T-helper 2 cell treated with Interferon-gamma antibody and Interleukin-4, amounts not matched to agents 5 μg/mL and 100 μg/mL, for 36 hours (primary cell): ENCODE results near the gene ATXN10.

Experiments
- DNase-seq: peaks from one replicate; pipeline ENCODE4 v3.0.0; 2021; ENCODE audit warnings: low spot score
- H3K27ac Mint-ChIP-seq: one replicate; pipeline ENCODE4 v1.8.0; 2021; ENCODE audit warnings: mild to moderate bottlenecking, mixed read lengths
- H3K27me3 Mint-ChIP-seq: one replicate; pipeline ENCODE4 v1.8.0; 2021; ENCODE audit warnings: low read depth, mixed read lengths
- H3K36me3 Mint-ChIP-seq: one replicate; pipeline ENCODE4 v1.8.0; 2021; ENCODE audit warnings: low read depth, mixed read lengths
- H3K4me1 Mint-ChIP-seq: one replicate; pipeline ENCODE4 v1.8.0; 2021; ENCODE audit warnings: low read depth, mixed read lengths
- H3K4me3 Mint-ChIP-seq: one replicate; pipeline ENCODE4 v1.8.0; 2022; ENCODE audit warnings: mild to moderate bottlenecking, moderate library complexity, mixed read lengths
- H3K9me3 Mint-ChIP-seq: one replicate; pipeline ENCODE4 v1.8.0; 2021; ENCODE audit warnings: mixed read lengths

The ATXN10 gene

DNA sequence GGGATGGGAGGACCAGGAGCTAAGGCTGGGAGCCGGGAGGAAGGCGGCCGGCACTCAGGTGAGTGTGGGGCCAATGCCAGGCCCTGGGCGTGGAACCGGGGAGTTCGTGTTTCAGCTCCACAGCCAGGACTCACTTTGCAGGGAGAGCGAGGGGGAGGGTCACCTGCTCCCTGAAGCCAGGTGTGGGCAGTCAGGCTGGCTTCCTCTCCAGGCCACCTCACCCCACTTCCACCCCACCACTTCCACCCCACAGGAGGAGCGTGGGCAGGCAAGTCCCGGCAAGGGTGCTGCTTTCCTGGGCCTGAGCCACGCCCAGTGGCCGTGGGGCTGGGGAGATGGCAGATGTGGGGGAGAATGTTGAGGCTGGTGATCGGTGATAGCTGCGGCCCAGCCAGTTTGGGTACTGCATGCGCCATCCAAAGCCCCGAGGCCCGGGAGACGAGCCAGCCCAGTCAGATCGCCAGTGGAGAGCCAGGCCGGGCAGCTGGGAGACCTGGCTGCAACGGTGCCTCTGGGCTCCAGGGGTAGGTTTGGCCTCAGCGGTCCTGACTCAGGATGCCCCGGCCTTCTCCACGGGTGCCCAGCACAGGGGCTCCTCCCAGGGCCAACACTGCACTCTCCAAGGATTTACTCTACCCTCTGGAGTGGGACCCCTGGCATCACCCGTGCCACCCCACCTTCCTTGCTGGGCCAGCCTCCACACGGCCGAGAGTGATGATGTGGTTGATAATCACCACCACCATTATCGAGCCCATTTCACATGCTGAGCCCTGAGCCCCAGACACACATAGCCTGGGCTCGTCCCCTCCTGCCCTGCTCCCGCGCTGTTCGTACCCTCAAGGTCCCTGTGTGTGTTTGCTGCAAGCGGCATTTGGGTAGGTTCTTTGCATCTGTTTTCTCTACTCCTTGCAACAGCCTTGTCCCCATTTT, 211.5 kb downstream of the ATXN10 start:
- Mint-ChIP-seq H3K9me3 (no peaks in the 10 kb centered on the region), H3K4me1 (no peaks in the 10 kb centered on the region), H3K4me3 (no peak overlapping the region), H3K27me3 (peaks cover 27% of the 10 kb centered on the region), H3K36me3 (no peaks in the 10 kb centered on the region), H3K27ac (no peak overlapping the region)
- no peak for DNase-seq

DNA sequence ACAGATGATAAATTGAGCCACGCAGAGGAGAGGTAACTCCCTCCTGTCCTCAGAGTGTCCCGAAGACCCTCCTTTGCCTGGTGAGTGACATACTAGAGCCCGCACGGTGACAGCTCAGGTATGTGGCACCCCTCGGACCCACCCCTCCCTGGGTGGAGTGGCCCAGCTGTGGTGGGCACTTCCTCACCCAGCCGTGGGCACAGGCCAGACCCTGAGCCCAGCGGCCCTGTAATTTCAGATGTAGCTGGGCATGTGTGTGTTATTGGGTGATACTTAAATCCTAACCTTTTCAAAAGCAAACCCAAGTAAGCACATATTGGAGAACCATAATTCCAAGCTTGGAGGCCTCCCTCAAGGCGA, 212.2 kb downstream of the ATXN10 start:
- Mint-ChIP-seq H3K27me3 (peaks cover 21% of the 10 kb centered on the region), H3K4me1 (no peaks in the 10 kb centered on the region), H3K9me3 (no peaks in the 10 kb centered on the region)

DNA sequence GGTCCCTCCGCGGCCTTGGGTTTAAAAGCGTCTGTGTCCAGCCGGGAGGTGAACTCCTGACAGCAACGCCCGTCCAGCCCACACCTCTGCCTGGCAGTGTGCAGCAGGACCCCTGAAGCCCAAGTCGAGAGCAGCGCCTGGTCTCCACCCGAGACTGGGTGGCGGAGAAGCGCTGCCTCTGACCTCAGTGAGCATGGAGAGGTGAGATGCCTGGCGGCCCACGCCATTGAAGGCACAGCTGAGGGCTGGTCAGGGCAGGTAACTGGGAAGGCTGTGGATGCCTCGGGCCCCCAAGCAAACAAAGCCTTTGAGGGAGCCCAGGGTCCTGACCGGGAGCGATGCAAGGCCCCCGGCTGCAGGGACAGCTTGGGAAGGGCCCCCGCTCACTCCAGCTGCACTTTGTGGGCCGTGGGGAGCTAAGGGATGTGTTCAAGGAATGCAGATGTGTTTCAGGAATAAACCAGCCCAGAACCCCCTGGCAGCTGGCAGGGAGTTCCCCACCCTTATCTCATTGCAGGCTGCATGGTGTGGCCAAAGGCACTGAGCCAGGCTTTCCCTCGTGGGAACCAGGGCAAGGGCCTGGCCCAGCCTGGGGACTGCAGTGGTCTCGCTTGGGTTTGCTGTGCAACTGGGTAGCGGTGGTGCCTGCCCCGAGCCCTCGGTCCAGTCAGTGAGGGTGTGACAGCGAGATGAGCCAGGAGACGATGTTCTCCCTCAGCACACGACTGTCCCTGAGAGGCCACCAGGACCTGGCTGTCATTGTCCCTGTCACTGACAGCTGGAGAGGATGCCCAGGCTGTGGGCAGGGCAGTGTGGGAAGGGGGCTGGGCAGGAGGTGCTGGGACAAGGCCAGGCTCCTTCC, 212.8 kb downstream of the ATXN10 start:
- Mint-ChIP-seq H3K4me3 (no peak overlapping the region), H3K36me3 (no peaks in the 10 kb centered on the region), H3K9me3 (no peaks in the 10 kb centered on the region), H3K27ac (no peak overlapping the region), H3K4me1 (no peaks in the 10 kb centered on the region), H3K27me3 (peaks cover 17% of the 10 kb centered on the region)
- DNase-seq, result no peak

More for the DNA sequence above, 212.2 kb downstream of the ATXN10 start:
- no peak for DNase-seq
- Mint-ChIP-seq H3K4me3 (no peak overlapping the region), H3K36me3 (no peaks in the 10 kb centered on the region), H3K27ac (no peak overlapping the region)

DNA sequence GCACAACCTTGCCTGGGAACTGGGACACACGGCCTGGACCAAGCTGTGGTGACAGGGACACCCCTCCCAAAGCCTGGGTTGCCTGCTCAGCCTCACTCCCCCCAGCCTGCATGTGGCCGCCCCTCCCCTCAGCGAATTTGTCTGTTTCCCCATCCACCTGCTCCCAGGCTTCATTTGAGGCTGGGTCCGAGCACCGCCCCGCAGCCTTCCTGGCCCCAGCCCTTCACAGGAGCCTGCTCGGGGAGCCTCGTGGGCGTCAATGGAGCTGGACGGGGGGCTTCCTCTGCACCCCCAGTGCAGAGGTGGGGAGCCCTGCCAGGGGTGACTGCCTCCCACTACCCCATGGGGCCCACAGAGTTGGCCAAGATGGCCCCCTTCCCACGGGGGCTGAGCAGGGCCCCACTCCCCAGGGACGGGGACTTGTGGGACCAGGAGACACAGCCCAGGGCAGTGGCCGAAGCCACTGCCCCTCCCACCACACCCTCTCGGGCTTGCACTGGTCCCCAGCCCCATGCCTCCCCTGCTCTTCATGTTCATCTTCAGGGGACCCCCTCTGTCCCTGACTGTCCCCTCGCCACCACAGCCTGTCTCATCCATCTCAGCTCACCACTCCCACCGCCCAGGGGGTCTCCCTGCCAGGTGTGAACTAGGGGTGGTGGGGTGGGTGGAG, 213.7 kb downstream of the ATXN10 start:
- no peaks in the 10 kb centered on the region for H3K36me3 Mint-ChIP-seq
- DNase-seq, result no peak
- peaks cover 9% of the 10 kb centered on the region for H3K27me3 Mint-ChIP-seq
- no peaks in the 10 kb centered on the region for H3K4me1 Mint-ChIP-seq
- no peaks in the 10 kb centered on the region for H3K9me3 Mint-ChIP-seq
- no peak overlapping the region for H3K27ac Mint-ChIP-seq
- no peak overlapping the region for H3K4me3 Mint-ChIP-seq

DNA sequence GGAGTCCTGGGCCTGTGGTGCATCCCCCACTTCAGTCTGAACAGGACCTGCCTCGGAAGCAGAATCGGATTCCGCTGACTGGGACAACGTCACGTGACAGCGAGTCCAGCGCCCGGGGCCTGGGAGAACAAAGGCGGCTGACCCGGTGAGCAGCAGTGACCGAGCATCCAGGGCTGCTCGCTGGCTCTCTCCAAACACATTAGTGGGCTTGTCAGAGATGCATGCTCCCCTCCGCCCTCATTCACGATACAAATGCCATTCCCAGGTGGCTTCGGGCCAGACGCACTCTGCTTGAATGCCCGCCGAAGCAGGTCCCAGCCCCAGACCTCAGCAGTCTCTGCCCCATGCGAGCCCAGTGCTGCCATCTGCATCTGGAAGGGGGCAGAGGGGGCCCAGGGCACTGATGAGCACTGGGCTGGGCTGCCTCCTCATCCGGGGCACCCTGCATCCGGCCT, 214.3 kb downstream of the ATXN10 start:
- peaks cover 4% of the 10 kb centered on the region for H3K27me3 Mint-ChIP-seq
- no peaks in the 10 kb centered on the region for H3K36me3 Mint-ChIP-seq
- no peaks in the 10 kb centered on the region for H3K4me1 Mint-ChIP-seq
- no peak for DNase-seq
- H3K9me3 Mint-ChIP-seq, result no peaks in the 10 kb centered on the region
- no peak overlapping the region for H3K4me3 Mint-ChIP-seq
- no peak overlapping the region for H3K27ac Mint-ChIP-seq

DNA sequence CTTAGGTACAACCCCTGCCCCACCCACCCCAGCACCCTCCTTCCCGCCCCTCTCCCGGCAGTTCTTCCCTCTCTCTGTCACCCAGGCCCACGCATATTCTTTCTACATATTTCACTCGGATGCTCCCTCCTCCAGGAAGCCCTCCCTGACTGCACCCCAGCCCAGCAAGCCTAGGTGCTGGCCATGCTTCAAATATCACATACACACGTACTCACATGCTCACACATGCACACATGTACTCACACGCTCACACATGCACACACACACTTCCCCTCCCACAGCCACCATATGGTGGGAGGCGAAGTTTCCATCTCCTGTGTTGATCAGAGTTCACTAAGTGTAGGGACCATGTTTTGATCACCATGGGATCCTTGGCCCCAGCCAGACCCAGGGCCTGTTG, 214.9 kb downstream of the ATXN10 start:
- no peaks in the 10 kb centered on the region for H3K4me1 Mint-ChIP-seq
- H3K27ac Mint-ChIP-seq, result no peak overlapping the region
- no peaks in the 10 kb centered on the region for H3K36me3 Mint-ChIP-seq
- H3K27me3 Mint-ChIP-seq, result no peaks in the 10 kb centered on the region
- no peak for DNase-seq
- no peaks in the 10 kb centered on the region for H3K9me3 Mint-ChIP-seq
- no peak overlapping the region for H3K4me3 Mint-ChIP-seq

DNA sequence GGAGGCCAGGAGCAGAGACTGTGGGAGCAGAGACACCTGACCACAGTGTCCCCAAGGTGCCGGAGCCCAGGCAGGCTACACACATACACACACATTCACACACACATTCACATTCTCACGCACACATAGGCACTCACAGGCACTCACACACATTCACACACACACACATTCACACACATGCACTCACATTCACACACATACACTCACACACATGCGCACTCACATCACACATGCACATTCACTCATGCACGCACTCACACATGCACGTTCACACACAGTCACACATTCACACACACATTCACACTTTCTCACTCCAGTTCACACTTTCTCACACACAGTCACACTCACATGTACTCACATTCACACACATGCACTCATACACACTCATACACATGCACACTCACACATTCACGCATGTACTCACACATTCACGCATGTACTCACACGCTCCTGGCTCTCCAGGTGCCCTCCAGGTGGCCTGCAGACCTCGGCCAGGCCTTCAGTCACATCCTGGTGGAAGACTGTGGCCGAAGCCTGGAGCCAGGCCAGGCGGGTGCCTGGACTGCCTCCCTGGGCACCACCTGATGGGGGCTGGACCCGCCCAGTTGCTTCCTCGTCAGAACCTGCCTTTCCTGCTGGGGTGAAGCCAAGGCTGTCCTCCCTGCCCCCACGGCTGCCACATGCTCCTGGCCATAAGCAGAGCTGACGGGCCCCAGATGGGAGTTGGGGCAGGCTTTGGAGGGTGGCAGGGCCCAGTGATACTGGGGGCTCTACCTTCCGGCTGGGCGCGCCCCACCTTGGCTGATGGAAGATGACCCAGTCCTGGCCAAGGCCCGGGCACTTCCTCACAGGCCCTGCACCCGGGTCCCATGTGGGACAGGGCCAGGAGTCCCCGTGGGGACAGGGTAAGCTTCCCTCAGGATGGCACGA, 215.8 kb downstream of the ATXN10 start:
- no peak for DNase-seq
- no peaks in the 10 kb centered on the region for H3K4me1 Mint-ChIP-seq
- no peak overlapping the region for H3K27ac Mint-ChIP-seq
- no peaks in the 10 kb centered on the region for H3K9me3 Mint-ChIP-seq
- no peak overlapping the region for H3K4me3 Mint-ChIP-seq
- no peaks in the 10 kb centered on the region for H3K36me3 Mint-ChIP-seq
- peaks cover 3% of the 10 kb centered on the region for H3K27me3 Mint-ChIP-seq

DNA sequence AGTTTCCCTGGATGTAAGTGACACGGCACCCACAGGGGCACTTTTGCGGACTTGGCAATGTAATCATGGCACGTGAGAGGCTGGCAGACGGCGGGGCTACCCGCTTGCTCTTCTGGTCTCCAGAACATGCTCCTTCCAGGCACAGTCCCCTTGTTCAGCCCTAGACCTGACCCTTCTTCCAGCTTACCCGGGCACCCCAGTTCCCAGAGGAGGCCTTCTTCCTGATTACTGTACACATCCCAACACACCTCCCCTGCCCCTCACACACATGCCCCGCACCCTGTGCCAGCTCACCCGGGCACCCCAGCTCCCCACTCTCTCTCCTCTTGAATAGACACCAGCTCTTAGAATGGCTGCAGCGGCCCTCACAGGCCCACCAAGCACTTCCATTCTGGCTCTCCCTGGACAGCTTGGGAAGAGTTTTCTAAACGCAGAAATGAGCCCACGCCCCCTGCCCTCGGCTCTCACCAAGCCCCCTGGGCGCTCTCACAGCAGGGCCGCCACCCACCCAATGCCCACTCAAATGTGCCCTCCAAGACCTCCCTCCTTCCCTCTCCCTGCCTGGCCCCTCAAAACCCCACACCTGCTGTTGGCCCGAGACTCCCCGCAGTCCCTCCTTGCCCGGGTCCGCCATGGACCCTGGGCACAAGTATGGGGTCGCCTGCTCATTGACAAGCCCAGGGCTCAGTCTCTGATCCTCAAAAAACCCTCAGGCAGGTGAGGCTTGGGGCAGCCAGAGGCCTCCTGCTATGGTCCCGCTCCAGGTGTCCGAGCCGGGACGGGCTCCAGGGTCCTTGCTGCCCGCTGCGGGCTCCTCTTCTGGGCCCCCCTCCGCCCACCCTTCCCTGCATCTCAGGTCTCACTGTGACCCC, 216.8 kb downstream of the ATXN10 start:
- peaks cover 3% of the 10 kb centered on the region for H3K27me3 Mint-ChIP-seq
- no peaks in the 10 kb centered on the region for H3K9me3 Mint-ChIP-seq
- no peaks in the 10 kb centered on the region for H3K4me1 Mint-ChIP-seq
- no peak for DNase-seq
- no peak overlapping the region for H3K4me3 Mint-ChIP-seq
- no peak overlapping the region for H3K27ac Mint-ChIP-seq
- no peaks in the 10 kb centered on the region for H3K36me3 Mint-ChIP-seq

DNA sequence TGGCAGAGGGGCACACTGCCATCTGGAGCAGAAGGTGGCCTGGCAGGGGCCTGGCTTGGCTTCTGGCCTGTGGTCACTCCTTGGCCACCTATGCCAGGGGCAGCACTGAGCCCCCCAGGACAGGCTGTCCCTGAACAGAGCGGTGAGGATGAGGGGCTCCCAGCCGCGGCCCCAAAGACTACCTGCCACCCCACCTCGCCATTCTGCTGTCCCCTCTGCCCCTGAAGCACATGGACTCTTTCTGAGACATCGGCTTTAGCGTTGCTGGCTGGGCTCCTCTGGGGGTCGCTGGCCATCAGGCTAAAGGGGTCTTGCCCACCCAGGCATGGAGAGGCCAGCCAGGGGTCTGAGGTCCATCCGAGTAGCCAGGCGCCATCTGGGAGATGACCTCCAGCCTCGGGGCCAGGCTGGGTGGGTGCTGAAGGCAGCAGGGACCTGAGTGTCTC, 217.5 kb downstream of the ATXN10 start:
- DNase-seq, result no peak
- H3K36me3 Mint-ChIP-seq, result no peaks in the 10 kb centered on the region
- no peaks in the 10 kb centered on the region for H3K9me3 Mint-ChIP-seq
- no peak overlapping the region for H3K27ac Mint-ChIP-seq
- no peak overlapping the region for H3K4me3 Mint-ChIP-seq
- H3K4me1 Mint-ChIP-seq, result no peaks in the 10 kb centered on the region
- peaks cover 3% of the 10 kb centered on the region for H3K27me3 Mint-ChIP-seq

DNA sequence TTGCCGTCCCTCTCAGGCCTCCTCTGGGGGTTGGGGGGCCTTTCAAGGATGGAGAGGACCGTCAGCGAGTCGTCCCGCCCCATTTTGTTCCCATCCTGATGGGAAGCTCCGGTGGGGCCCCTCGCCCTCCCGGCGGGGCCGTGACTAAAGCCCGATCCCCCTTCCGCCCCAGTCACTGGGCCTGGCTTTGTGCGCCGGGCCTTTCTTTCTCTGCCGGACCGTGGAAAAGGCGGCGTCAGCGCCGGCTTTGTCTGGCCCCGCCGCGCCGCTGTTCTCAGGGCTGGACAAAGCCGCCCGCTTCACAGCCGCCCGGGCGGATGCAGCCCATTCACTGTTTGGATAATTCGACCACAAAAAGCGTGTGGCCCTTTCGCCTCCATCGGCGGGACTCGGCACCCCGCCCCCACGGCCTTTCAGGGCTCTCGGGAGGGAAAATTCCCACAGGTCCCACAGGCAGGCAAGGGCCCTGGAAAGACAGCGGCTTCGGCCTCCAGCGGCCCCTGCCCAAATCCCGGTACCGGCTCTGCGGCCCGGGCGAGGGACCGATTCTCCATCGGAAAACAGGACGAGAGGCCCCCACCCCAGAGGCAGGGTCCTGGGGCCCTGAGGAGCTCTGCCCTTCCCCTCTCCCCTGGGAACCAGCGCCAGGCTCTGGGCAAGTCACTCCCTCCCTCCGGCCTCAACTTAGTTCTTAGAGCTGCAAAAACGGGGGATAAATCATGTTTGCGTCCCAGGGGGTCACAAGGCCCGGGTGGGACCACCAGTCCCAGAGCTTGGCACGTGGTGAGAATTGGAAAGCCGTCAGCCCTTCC, 218.1 kb downstream of the ATXN10 start:
- DNase-seq, result no peak
- Mint-ChIP-seq H3K27ac (no peak overlapping the region), H3K27me3 (peaks cover 3% of the 10 kb centered on the region)

DNA sequence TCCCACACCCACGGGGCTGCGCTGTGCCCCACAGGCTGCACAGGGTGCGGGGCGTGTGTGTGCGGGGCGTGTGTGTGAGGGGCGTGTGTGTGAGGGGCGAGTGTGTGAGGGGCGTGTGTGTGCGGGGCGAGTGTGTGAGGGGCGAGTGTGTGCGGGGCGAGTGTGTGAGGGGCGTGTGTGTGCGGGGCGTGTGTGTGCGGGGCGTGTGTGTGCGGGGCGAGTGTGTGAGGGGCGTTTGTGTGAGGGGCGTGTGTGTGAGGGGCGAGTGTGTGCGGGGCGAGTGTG, 218.7 kb downstream of the ATXN10 start:
- Mint-ChIP-seq H3K27ac (no peak overlapping the region), H3K27me3 (peaks cover 3% of the 10 kb centered on the region), H3K4me3 (no peak overlapping the region), H3K36me3 (no peaks in the 10 kb centered on the region), H3K4me1 (no peaks in the 10 kb centered on the region), H3K9me3 (no peaks in the 10 kb centered on the region)
- DNase-seq, result no peak

More for the DNA sequence above, 218.1 kb downstream of the ATXN10 start:
- Mint-ChIP-seq H3K9me3 (no peaks in the 10 kb centered on the region), H3K4me1 (no peaks in the 10 kb centered on the region), H3K36me3 (no peaks in the 10 kb centered on the region), H3K4me3 (no peak overlapping the region)

DNA sequence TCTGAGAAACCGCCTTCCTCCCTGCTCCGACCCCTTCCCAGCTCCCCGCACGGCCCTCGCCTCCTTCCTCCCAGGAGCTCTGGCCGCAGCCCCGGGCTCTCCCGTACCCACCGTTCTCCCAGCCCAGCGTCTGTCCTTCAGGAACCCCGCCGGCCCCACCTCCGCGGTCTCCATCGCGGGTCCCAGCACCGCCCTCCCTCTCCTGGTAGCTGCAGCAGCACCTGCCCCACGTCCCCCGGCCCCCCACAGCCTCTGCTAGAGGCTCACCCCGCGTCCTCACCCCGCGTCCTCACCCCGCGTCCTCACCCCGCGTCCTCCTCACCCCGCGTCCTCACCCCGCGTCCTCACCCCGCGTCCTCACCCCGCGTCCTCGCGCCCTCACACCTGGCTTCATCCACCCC, 219.4 kb downstream of the ATXN10 start:
- Mint-ChIP-seq H3K27me3 (peaks cover 3% of the 10 kb centered on the region), H3K9me3 (no peaks in the 10 kb centered on the region), H3K4me3 (no peak overlapping the region), H3K27ac (no peak overlapping the region), H3K36me3 (no peaks in the 10 kb centered on the region), H3K4me1 (no peaks in the 10 kb centered on the region)
- DNase-seq, result no peak
